GM18526 (cell line): ENCODE measurements around the gene ACTL8.

Experiments
- POLR2A ChIP-seq: IDR thresholded peaks from 3 replicates; pipeline ENCODE4 v1.6.1; 2011; ENCODE audit not compliant: insufficient read length; ENCODE audit errors: extremely low read depth

Gene ACTL8

GRCh38 chr1:17837233-17838030 is 82.3 kb downstream of the ACTL8 start:
- TF ChIP-seq POLR2A = no peak

GRCh38 chr1:17839641-17840196 is 84.6 kb downstream of the ACTL8 start:
- no peak for TF ChIP-seq POLR2A

GRCh38 chr1:17841944-17842343 is 86.8 kb downstream of the ACTL8 start:
- TF ChIP-seq POLR2A = no peak

- TF ChIP-seq POLR2A = no peak
Measured at GRCh38 chr1:17842686-17843085, 87.6 kb downstream of the ACTL8 start.

- no peak for TF ChIP-seq POLR2A
Measured at GRCh38 chr1:17844185-17844826, 89.2 kb downstream of the ACTL8 start.

GRCh38 chr1:17845583-17845982 is 90.5 kb downstream of the ACTL8 start:
- TF ChIP-seq POLR2A = no peak

- TF ChIP-seq POLR2A = no peak
Measured at GRCh38 chr1:17846341-17846740, 91.2 kb downstream of the ACTL8 start.

GRCh38 chr1:17847111-17847510 is 92.0 kb downstream of the ACTL8 start:
- TF ChIP-seq POLR2A = no peak

- no peak for TF ChIP-seq POLR2A
Measured at GRCh38 chr1:17849216-17849615, 94.1 kb downstream of the ACTL8 start.

GRCh38 chr1:17851056-17851455 is 95.9 kb downstream of the ACTL8 start:
- TF ChIP-seq POLR2A = no peak

GRCh38 chr1:17852383-17852782 is 97.2 kb downstream of the ACTL8 start:
- TF ChIP-seq POLR2A = no peak

- TF ChIP-seq POLR2A = no peak
Measured at GRCh38 chr1:17853241-17853935, 98.3 kb downstream of the ACTL8 start.

- no peak for TF ChIP-seq POLR2A
Measured at GRCh38 chr1:17856496-17857108, 101.5 kb downstream of the ACTL8 start.

GRCh38 chr1:17857109-17857499 is 102.0 kb downstream of the ACTL8 start:
- no peak for TF ChIP-seq POLR2A

- TF ChIP-seq POLR2A = no peak
Measured at GRCh38 chr1:17857996-17858395, 102.9 kb downstream of the ACTL8 start.
